GM18511 (cell line): ENCODE results near the gene ATP6V1G2.
"Not testable (repeated sequence)": the region's sequence is repeated elsewhere in the genome, so short reads cannot be mapped to it uniquely, and the experiment has no call there.

ENCODE experiments used
- ATAC-seq: cut with Tn5 transposase; IDR thresholded peaks from one replicate; pipeline ENCODE4 v1.9.1; 2021; ENCODE audit warnings: mild to moderate bottlenecking, moderate library complexity; ENCODE audit not compliant: unreplicated experiment

Gene ATP6V1G2

DNA sequence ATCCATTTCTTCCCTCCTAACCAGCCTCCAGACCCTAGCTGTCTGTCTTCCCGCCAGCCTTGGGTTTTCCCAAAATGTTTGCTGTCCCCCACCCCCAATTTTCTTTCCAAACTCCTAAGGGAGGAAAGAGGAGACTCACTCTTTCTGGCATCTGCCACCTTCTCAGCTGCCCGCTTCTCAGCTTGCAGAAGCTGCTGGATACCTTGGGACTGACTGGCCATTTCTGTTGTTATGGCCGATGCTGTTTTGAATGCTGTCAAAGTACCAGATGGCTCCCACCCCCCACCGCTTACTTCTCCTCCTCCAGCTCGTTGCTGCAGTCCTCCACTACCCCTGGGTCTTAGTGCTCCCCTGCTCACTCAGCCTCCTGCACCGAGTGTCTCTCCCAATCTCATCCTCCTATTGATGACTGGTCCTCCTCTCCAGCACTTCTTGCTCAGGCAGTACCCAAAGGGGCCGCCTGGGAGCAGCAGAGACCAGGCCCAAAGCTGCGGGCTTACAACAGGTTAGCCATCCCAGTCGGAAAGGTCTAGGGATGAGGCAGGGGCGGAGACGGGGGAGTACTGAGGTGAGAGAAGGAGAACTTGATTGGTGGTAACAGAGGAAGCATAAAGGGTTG is at the start of gene ATP6V1G2:
ATP6V1G2 (minus strand) TSS at position 270 of the 619 bp plus-strand sequence; CDS start at position 221, 49 bp downstream.
- ATAC-seq = peak; percentile 57

GRCh38 chr6:31592396-31592771 is 46.0 kb upstream of the ATP6V1G2 start:
- no peak for ATAC-seq

DNA sequence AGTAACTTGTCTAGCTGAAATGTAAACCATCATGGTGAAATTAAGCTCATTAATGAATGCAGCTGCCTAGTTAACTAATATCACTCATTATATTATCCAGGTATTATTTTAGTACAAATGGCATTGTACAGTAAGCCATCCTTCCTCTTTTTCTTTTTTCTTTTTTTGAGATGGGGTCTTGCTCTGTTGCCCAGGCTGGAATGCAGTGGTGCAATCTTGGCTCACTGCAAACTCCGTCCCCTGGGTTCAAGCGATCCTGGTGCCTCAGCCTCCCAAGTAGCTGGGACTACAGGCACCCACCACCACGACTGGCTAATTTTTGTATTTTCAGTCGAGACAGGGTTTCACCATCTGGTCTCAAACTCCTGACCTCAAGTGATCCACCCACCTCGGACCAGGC is 44.3 kb upstream of the ATP6V1G2 start:
- ATAC-seq = not testable (repeated sequence)

DNA sequence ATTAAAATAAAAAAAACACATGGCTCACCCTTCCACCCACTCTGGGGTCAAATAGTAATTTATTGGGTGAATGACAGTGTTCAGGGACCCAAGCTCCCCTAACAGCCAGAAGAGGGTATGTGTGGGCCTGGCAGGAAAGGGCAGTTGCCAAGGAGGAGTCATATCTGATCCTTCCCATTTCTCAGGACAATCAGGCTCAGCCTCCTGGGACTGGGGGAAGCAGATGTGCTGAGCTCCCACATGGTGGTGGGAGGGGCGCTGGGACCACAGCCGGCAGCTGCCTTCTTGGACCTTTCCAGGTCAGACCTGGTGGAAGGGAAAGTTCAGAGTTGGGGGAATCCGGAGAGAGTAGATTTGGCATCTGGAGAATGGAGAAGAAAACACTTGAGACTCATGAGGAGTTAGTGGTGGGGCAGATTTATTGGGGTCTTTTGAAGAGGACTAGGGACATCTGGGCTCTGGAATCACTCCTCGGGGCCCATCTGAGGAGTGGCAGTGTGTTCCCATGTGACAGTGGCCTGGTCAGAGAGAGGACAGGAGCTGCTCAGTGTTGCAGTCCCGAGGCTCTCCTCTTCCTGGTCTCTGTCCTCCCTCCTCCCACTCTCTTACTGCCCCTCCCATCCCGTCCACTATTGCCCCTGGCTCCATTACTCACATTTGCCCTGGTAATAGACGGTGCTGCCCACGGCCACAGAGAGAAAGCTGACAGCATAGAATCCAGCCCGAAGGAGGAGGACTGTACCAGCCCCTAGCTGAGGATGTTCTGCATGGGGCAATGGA is 42.7 kb upstream of the ATP6V1G2 start:
- ATAC-seq = no peak

DNA sequence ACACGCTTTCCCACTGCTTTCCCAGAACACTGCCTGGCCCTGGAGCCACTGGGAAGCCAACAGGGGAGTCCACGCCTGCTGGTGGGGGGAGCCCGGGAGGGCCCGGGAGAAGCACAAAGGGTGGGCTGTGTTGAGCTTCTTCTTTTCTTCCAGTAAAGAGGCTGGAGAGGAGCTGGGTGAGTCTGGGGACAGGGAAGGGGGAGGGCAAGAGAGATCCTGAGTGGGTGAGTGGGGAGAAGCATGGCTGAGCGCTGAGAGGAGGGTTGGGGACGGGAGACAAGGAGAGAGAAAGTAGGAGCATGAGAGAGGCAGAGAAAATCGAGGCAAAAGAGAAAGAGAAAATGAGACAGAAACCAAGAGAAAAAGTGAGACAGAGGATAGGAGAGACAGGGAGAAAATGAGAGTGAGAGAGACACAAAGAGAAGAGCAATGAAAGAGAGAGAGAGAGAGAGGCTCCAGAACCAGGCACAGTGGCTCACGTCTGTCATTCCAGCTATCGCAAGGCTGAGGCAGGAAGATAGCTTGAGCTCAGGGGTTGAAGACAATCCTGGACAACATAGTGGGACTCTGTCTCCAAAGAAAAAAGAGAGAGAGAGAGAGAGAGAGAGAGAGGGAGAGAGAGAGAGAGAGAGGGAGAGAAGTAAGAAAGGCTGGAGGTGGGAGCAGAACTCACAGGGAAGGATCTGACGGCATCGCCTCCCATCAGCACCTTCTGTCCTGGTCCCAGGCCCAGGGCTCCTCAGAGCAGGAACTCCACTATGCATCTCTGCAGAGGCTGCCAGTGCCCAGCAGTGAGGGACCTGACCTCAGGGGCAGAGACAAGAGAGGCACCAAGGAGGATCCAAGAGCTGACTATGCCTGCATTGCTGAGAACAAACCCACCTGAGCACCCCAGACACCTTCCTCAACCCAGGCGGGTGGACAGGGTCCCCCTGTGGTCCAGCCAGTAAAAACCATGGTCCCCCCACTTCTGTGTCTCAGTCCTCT is 41.7 kb upstream of the ATP6V1G2 start:
- ATAC-seq = no peak

DNA sequence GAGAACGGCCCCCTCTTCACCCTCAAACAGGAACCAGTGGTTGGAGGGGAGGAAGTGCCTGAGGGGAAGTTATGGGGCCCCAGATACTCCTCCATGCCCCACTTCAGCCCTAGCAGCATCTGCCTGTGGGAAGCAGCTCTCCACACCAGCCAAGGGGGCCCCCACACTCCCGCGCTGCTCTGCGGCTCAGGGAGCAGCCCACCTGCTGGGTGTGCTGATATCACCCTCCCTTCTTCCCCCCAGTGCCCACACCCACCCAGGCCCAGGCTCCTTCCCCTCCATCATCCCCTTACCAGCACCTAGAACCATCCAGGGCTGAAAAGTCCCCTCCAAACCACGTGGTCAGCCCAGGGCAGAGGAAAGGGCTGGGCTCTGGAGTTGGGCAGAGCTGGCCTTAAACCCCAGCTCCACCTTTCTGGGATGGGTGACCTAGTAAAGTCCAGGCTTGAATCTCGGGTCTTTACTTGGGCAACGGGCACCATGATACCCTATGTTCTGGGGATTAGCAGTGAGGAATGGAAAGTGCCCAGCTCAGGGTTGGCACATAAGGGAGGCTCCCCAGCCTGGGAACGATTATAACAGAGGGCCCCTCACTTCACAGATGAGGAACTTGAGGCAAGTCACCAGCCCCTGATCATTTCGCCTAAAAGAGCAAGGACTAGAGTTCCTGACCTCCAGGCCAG is 40.3 kb upstream of the ATP6V1G2 start:
- no peak for ATAC-seq

- ATAC-seq = no peak
Measured at GRCh38 chr6:31586008-31586407, 39.6 kb upstream of the ATP6V1G2 start, which contains the start of gene LST1. Gene LST1 (plus strand): TSS chr6:31586277. CDS start chr6:31587300, 1,023 bp downstream.

DNA sequence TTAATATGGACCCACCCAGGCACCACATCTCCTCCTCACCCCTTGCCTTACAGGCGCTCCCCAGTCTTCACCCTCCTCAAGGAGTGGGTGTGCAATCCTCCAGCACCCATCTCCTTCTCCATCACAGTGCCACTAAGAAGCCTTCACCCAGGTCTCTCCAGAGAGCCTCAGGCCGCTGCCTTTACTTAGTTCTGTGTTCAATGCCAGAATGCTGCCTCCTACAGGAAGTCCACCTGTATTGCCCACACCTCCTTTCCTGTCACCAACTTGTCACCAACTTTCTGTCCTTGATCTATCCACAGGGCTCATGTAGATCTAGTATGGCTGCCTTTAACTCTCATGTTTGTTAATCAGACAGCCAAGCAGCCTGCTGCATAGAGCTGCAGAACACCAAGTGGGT is 39.1 kb upstream of the ATP6V1G2 start:
- ATAC-seq = no peak

GRCh38 chr6:31582230-31582643 is 35.8 kb upstream of the ATP6V1G2 start, which contains the start of gene LTB:
Gene LTB (minus strand): TSS chr6:31582424. CDS start chr6:31582417, 7 bp downstream.
- ATAC-seq = no peak

GRCh38 chr6:31581434-31582229 is 35.2 kb upstream of the ATP6V1G2 start:
- ATAC-seq = no peak

GRCh38 chr6:31580807-31581433 is 34.5 kb upstream of the ATP6V1G2 start:
- peak; percentile 79 for ATAC-seq

GRCh38 chr6:31580438-31580740 is 34.0 kb upstream of the ATP6V1G2 start:
- ATAC-seq = no peak

GRCh38 chr6:31579546-31580437 is 33.4 kb upstream of the ATP6V1G2 start:
- ATAC-seq = no peak

DNA sequence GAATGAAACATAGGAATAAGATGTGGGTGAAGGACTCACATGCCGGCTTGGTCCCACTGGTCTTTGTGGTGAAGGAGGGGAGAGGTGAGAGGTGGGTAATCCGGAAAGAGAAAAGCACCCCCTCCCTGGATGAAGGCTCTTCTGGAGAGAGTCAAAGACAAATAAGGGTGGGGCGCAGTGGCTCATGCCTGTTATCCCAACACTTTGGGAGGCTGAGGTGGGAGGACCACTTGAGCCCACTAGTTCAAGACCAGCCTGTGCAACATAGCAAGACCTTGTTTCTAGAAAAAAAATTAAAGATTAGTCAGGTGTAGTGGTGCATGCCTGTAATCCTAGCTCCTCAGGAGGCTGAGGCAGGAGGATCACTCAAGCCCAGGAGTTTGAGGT is 32.7 kb upstream of the ATP6V1G2 start:
- ATAC-seq = no peak

- no peak for ATAC-seq
Measured at GRCh38 chr6:31578184-31579118, 32.0 kb upstream of the ATP6V1G2 start.

DNA sequence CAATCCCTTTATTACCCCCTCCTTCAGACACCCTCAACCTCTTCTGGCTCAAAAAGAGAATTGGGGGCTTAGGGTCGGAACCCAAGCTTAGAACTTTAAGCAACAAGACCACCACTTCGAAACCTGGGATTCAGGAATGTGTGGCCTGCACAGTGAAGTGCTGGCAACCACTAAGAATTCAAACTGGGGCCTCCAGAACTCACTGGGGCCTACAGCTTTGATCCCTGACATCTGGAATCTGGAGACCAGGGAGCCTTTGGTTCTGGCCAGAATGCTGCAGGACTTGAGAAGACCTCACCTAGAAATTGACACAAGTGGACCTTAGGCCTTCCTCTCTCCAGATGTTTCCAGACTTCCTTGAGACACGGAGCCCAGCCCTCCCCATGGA is 31.2 kb upstream of the ATP6V1G2 start:
- ATAC-seq = no peak

DNA sequence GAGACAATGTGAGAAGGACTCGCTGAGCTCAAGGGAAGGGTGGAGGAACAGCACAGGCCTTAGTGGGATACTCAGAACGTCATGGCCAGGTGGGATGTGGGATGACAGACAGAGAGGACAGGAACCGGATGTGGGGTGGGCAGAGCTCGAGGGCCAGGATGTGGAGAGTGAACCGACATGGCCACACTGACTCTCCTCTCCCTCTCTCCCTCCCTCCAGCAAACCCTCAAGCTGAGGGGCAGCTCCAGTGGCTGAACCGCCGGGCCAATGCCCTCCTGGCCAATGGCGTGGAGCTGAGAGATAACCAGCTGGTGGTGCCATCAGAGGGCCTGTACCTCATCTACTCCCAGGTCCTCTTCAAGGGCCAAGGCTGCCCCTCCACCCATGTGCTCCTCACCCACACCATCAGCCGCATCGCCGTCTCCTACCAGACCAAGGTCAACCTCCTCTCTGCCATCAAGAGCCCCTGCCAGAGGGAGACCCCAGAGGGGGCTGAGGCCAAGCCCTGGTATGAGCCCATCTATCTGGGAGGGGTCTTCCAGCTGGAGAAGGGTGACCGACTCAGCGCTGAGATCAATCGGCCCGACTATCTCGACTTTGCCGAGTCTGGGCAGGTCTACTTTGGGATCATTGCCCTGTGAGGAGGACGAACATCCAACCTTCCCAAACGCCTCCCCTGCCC is 30.6 kb upstream of the ATP6V1G2 start:
- ATAC-seq = no peak
